Measurements from ENCODE around the gene PRR19. TPM values are rescaled to one million over a fixed set of nuclear protein-coding genes. Genes with fewer than 3 reads are reported as not detected.

PRR19 gene
- total RNA-seq, 2 donors from 2014 or later: 0.59 TPM; not detected in 1

DNA sequence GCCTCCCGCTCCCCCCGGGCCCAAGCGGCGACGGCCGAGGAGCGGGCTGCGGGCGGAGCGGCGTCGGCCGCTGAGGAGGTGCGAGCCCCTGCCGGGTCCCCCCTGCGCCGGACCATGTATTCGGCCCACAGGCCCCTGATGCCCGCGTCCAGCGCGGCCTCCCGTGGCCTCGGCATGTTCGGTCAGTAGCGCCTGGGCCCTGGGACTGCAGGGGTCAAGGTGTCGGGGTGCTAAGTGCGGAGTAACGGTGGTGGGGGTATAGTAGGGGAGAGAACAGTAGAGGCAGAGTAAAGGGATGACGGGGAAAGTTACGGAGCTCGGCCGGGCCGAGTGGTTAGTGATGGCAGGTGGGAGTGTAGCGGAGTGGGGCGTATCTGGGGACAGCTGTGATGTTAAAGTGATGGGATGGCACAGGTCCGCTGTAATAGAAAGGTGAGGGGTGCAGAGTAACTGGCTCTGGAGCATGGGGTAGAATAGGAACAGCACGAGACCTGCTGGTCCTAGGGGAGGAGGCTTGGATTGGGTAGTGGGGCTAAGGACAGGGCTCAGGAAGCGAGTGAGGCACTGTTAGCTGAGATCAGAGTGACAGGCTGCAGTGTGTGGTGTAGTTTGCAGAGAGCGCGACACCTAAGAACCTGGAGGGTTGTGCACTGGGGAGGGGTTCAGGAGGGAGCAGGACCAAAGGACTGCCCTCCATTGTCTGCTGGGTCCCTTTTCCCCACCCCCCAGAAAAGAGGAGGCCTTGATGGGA is 17.2 kb upstream of the PRR19 start:
- peaks cover 0 to 56% of the 10 kb centered on the region in 2 donors for H3K4me1 ChIP-seq

DNA sequence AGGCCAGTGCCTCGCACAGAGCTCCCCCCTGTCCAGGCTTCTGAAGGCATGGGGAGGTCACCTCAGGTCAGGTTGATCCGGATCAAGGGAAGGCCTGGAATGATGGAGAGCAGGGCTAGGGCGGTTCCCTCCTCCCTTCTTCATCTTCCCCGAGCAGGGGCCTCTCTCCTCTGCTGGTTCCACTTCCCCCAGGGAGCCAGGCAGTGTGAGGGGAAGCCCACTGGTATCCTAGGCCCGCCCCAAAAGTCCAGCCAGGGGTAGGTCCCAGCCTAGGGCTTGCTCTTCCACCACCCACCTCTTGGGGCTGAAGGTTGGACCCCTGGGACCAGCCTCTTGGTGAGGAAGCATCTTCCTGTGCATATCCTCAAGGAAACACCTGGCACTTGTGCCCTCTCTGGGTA is 16.4 kb upstream of the PRR19 start:
- no peak for DNase-seq (ENCODE audit: low spot score)
- H3K27ac ChIP-seq: peak overlapping the region; percentile 51 to 86
- no peaks in the 10 kb centered on the region for H3K9me3 ChIP-seq
- peaks cover 0 to 55% of the 10 kb centered on the region in 2 donors for H3K4me1 ChIP-seq
- peak overlapping the region in 1 of 2 donors; percentile 67 for H3K4me3 ChIP-seq
- peaks cover 35% of the 10 kb centered on the region for H3K36me3 ChIP-seq
- H3K27me3 ChIP-seq: no peaks in the 10 kb centered on the region
- TF ChIP-seq, protein P1, sequence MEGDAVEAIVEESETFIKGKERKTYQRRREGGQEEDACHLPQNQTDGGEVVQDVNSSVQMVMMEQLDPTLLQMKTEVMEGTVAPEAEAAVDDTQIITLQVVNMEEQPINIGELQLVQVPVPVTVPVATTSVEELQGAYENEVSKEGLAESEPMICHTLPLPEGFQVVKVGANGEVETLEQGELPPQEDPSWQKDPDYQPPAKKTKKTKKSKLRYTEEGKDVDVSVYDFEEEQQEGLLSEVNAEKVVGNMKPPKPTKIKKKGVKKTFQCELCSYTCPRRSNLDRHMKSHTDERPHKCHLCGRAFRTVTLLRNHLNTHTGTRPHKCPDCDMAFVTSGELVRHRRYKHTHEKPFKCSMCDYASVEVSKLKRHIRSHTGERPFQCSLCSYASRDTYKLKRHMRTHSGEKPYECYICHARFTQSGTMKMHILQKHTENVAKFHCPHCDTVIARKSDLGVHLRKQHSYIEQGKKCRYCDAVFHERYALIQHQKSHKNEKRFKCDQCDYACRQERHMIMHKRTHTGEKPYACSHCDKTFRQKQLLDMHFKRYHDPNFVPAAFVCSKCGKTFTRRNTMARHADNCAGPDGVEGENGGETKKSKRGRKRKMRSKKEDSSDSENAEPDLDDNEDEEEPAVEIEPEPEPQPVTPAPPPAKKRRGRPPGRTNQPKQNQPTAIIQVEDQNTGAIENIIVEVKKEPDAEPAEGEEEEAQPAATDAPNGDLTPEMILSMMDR (IDR thresholded peaks at IDR 0.05): no peak

More for the DNA sequence above, 17.2 kb upstream of the PRR19 start:
- Histone ChIP-seq H3K4me3 (peak overlapping the region; percentile 52 to 67), H3K9me3 (no peaks in the 10 kb centered on the region), H3K27ac (peak overlapping the region; percentile 85 to 86), H3K36me3 (peaks cover 27% of the 10 kb centered on the region), H3K27me3 (no peaks in the 10 kb centered on the region)
- no peak for DNase-seq (ENCODE audit: low spot score)
- TF ChIP-seq, protein P1 (IDR thresholded peaks at IDR 0.05): no peak

DNA sequence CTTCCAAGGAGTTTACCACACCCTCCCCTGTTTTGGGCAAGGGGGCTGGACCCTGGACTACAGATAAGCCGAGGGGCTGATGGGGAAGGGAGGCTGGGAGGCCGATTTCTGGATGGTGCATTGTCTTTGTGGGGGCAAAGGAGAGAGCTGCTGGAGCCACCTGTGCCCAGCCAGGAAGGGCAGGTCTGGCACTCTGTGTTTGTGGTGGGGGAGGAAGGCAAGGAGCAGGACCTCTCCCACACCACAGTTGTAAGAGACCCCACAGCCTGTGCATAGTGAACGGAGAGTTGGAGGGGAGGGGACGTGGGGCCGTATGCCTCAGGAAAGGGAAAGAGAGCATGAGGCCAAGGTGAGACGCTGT is 16.0 kb upstream of the PRR19 start:
- H3K4me3 ChIP-seq: peak overlapping the region in 1 of 2 donors; percentile 67
- TF ChIP-seq, protein P1 (IDR thresholded peaks at IDR 0.05): no peak
- H3K27me3 ChIP-seq: no peaks in the 10 kb centered on the region
- no peaks in the 10 kb centered on the region for H3K9me3 ChIP-seq
- H3K27ac ChIP-seq: peak overlapping the region; percentile 51 to 86
- peaks cover 0 to 51% of the 10 kb centered on the region in 2 donors for H3K4me1 ChIP-seq
- no peak for DNase-seq (ENCODE audit: low spot score)
- H3K36me3 ChIP-seq: peaks cover 39% of the 10 kb centered on the region

DNA sequence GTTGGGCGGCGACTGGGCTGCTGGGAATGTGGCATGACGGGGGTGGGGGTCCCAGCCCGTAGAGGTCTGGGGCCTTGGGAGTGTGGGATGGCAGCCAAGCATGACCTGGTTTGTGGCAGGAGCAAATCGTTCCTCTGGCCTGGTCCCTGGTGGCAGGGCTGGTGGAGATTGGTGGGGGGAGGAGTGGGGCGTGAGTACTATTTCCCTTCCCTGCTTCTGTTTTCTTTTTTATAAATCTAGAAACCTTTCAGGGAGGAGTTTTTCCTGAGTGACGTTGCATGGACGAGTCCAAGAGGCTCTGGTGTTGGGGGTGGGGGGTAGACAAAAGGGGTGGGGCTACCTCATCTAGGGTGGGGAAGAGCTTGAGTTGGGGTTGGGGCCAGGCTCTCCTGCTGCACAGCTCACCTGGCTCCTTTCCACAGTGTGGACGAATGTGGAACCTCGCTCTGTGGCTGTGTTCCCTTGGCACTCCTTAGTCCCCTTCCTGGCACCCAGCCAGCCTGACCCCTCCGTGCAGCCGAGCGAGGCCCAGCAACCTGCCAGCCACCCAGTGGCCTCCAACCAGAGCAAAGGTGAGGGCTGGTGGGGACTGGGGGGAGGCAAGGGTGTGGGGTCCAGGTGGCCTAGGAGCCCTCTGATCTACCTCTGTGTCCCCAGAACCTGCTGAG is 15.4 kb upstream of the PRR19 start:
- Histone ChIP-seq H3K4me1 (peaks cover 0 to 46% of the 10 kb centered on the region in 2 donors), H3K27me3 (no peaks in the 10 kb centered on the region), H3K27ac (peak overlapping the region; percentile 51 to 86), H3K9me3 (no peaks in the 10 kb centered on the region), H3K36me3 (peaks cover 44% of the 10 kb centered on the region), H3K4me3 (peak overlapping the region in 1 of 2 donors; percentile 67)
- DNase-seq (ENCODE audit: low spot score): no peak
- TF ChIP-seq, protein P1 (IDR thresholded peaks at IDR 0.05): no peak

DNA sequence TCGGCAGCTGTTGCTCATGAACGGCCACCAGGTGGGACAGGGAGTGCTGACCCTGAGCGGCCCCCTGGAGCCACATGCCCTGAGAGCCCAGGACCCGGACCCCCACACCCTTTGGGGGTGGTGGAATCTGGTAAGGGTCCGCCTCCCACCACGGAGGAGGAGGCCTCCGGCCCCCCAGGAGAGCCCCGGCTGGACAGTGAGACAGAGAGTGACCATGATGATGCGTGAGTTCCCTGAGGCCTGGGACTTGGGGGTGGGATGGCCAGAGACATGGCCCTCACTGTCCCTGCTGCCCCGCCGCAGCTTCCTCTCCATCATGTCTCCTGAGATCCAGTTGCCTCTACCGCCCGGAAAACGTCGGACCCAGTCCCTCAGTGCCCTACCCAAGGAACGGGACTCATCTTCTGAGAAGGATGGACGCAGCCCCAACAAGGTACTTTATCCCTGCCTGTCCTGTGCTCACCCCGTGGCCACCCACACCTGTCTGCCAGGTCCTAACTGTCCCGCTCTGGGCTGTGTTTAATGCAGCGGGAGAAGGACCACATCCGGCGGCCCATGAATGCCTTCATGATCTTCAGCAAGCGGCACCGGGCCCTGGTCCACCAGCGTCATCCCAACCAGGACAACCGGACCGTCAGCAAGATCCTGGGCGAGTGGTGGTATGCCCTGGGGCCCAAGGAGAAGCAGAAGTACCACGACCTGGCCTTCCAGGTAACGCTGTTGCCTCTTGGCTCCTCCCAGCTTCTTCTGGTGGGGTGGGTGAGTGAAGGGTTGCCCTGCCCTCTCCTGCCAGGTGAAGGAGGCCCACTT is 14.7 kb upstream of the PRR19 start:
- no peak for DNase-seq (ENCODE audit: low spot score)
- Histone ChIP-seq H3K4me3 (no peak overlapping the region), H3K27ac (peak overlapping the region; percentile 51 to 86), H3K4me1 (peaks cover 0 to 38% of the 10 kb centered on the region in 2 donors), H3K9me3 (no peaks in the 10 kb centered on the region), H3K27me3 (no peaks in the 10 kb centered on the region), H3K36me3 (peaks cover 51% of the 10 kb centered on the region)
- TF ChIP-seq, protein P1 (IDR thresholded peaks at IDR 0.05): no peak
